HEK293 (cell line): ENCODE data around the gene USP21.

Source experiments
- PBX3 ChIP-seq: sonication (generic); formaldehyde crosslinking; IDR thresholded peaks from 2 replicates; pipeline ENCODE4 v1.8.1; 2022; ENCODE audit warnings: mild to moderate bottlenecking, moderate library complexity, missing genetic modification reagents
- ZBTB7A ChIP-seq: fragments of 450-650 bp; formaldehyde crosslinking; IDR thresholded peaks from 2 replicates; pipeline ENCODE4 v1.5.1; 2016; ENCODE audit warnings: low read depth, missing biosample characterization, missing genetic modification characterization
- ZNF121 ChIP-seq: fragments of 450-650 bp; formaldehyde crosslinking; IDR thresholded peaks from 2 replicates; pipeline ENCODE4 v1.5.1; 2016; ENCODE audit warnings: missing biosample characterization, missing genetic modification characterization
- ZNF280D ChIP-seq: fragments of 450-650 bp; formaldehyde crosslinking; IDR thresholded peaks from 2 replicates; pipeline ENCODE4 v1.5.1; 2016; ENCODE audit warnings: missing biosample characterization, missing genetic modification characterization
- TF ChIP-seq, protein P1 (sequence below): fragments of 450-650 bp; formaldehyde crosslinking; IDR thresholded peaks from 2 replicates; pipeline ENCODE4 v1.5.1; 2016; ENCODE audit warnings: missing biosample characterization, missing genetic modification characterization

DNA sequence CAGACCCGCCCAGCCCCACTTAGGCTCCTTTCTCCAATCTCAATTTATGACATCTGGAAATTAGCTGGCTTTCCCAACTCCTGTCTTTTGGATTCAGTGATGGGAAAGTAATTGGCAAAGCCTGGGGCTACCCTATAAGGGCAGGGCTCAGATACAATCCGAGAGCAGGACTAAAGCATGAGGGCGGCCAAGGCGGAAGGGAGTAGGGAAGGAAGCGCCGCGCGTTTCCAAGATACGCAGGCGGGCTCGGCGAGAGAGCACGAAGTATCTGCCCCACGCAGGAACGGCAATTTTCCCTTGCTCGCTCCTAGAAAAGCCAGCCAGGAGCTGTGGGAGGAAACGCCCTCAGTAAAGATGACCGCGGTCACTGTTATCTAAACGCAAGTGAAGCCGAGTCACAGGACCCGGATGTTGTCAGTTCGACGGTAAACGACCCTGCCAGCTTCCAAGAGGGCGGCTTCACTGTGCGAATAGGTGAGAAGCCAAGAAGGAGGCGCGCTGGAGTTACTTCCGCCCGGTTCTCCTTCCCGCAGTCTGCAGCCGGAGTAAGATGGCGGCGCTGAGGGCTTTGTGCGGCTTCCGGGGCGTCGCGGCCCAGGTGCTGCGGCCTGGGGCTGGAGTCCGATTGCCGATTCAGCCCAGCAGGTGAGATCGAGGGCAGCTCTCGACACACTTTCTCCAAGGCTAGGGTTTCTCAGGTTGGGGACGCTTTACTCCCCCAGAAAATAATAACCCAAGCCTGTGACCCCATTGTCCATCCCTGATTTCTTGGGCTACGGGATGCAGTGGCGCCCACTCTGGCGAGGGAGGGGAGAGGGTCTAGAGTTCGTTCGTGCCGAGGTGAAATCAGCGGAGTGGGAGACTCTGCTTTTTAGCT lies 42.8 kb downstream of the USP21 start, which contains the start of gene NDUFS2:
- TF ChIP-seq, protein P1, sequence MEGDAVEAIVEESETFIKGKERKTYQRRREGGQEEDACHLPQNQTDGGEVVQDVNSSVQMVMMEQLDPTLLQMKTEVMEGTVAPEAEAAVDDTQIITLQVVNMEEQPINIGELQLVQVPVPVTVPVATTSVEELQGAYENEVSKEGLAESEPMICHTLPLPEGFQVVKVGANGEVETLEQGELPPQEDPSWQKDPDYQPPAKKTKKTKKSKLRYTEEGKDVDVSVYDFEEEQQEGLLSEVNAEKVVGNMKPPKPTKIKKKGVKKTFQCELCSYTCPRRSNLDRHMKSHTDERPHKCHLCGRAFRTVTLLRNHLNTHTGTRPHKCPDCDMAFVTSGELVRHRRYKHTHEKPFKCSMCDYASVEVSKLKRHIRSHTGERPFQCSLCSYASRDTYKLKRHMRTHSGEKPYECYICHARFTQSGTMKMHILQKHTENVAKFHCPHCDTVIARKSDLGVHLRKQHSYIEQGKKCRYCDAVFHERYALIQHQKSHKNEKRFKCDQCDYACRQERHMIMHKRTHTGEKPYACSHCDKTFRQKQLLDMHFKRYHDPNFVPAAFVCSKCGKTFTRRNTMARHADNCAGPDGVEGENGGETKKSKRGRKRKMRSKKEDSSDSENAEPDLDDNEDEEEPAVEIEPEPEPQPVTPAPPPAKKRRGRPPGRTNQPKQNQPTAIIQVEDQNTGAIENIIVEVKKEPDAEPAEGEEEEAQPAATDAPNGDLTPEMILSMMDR (tag by site-specific recombination): peak; percentile 79
- TF ChIP-seq ZNF121 (tag by site-specific recombination) (no peak), PBX3 (CRISPR knock-in tag) (no peak), ZNF280D (tag by site-specific recombination) (no peak), ZBTB7A (no peak)
